Measurements from ENCODE around the gene CYP4F8.
A peak's percentile ranks its signal among the peaks of the same experiment; 100 is the strongest.

The CYP4F8 gene

DNA sequence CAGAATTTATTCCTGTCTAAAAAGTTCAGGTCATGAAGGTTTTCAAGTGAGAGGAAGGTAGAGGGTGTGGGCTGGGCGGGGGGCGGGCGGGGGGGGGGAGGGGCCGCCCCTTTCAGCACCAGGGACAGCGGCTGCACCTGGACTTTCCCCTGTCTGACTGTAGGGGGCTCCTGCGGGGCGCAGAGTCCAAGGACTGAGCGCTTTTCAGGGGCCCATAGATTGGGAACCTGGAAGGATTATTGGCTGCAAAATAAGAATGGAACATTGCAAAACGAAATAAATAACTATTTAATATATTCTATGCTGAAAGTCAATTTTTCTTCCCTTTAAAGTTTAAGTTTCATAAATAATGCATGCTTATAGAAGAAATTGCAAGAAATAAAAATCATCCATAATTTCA is 16.8 kb downstream of the CYP4F8 start:
- H3K4me3 ChIP-seq (ENCODE audit: low read depth, low read length): no peak overlapping the region
- no peak overlapping the region for H2AK5ac ChIP-seq (ENCODE audit: low read length)
- H3K23ac ChIP-seq (ENCODE audit: low read length): no peak overlapping the region
- H2AFZ ChIP-seq (ENCODE audit: insufficient read depth, low read length, poor library complexity): no peak overlapping the region
- no peak overlapping the region for H2BK120ac ChIP-seq (ENCODE audit: insufficient read depth, low read length, poor library complexity)
- H3K4ac ChIP-seq (ENCODE audit: low read depth, low read length): no peak overlapping the region
- no peak overlapping the region for H3K4me2 ChIP-seq (ENCODE audit: low read length)
- no peaks in the 10 kb centered on the region for H3K79me2 ChIP-seq (ENCODE audit: control insufficient read depth, insufficient read depth, low read length, poor library complexity)
- no peak overlapping the region for H4K91ac ChIP-seq (ENCODE audit: low read depth, low read length)
- no peak overlapping the region for H3K27ac ChIP-seq (ENCODE audit: low read depth, low read length)
- no peak overlapping the region for H3K18ac ChIP-seq (ENCODE audit: low read length)
- H3K27me3 ChIP-seq (ENCODE audit: insufficient read depth, low read length): no peaks in the 10 kb centered on the region
- no peak overlapping the region for H2BK12ac ChIP-seq (ENCODE audit: low read length)
- no peak overlapping the region for H3K14ac ChIP-seq (ENCODE audit: low read length)
- H4K12ac ChIP-seq (ENCODE audit: low read depth, low read length): no peak overlapping the region
- H3K9ac ChIP-seq (ENCODE audit: low read length): no peak overlapping the region
- peak in 1 of 2 donors; percentile 26 for DNase-seq
- peaks cover 24% of the 10 kb centered on the region for H3K9me3 ChIP-seq (ENCODE audit: insufficient read depth, low read depth, low read length)
- H2BK5ac ChIP-seq (ENCODE audit: low read depth, low read length, poor library complexity): no peak overlapping the region
- H4K8ac ChIP-seq (ENCODE audit: low read depth, low read length): no peak overlapping the region
- H3K36me3 ChIP-seq (ENCODE audit: control insufficient read depth in 1 of 2, insufficient read depth in 2 of 2, low read length in 2 of 2): no peaks in the 10 kb centered on the region
- no peaks in the 10 kb centered on the region for H3K79me1 ChIP-seq (ENCODE audit: low read length)
- no peaks in the 10 kb centered on the region for H3K4me1 ChIP-seq (ENCODE audit: control insufficient read depth in 1 of 2, insufficient read depth in 2 of 2, low read length in 2 of 2)
- WGBS (ENCODE audit: extremely low coverage, insufficient coverage, insufficient read length): no CpG with 5 or more reads among the region's 9 CpGs

DNA sequence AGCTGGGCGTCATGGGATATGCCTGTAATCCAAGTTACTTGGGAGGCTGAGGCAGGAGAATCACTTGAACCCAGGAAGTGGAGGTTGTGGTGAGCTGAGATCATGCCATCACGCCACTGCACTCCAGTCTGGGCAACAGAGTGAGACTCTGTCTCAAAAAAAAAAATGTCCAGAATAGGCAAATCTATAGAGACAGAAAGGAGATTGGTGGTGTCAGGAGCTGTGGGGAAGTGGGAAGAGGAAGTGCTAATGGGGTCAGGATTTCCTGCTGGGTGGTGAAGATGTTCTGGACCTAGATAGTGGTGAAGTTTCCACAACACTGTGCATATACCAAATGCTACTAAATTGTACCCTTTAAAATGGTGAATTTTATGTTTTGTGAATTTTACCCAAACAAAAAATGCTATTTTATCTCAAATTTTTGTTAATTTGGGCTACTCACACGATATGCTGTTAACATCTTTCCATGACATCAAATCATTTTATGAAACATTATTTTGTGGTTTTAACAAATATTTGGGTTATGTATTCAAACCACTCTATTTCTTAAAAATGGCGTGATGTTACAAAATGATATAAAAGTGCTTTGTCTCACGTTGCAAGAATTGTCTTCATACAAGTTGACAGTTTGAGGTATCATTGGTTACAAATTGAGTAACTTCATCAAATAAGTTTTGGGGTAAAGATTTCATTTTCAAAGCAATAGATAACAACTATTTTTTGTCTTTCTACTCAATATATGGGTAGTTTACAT is 18.2 kb downstream of the CYP4F8 start:
- Histone ChIP-seq H3K14ac (ENCODE audit: low read length) (no peak overlapping the region), H3K23ac (ENCODE audit: low read length) (no peak overlapping the region), H3K4me3 (ENCODE audit: low read depth, low read length) (no peak overlapping the region), H3K9me3 (ENCODE audit: insufficient read depth, low read depth, low read length) (peaks cover 25% of the 10 kb centered on the region), H2BK120ac (ENCODE audit: insufficient read depth, low read length, poor library complexity) (no peak overlapping the region), H3K27ac (ENCODE audit: low read depth, low read length) (no peak overlapping the region), H2AFZ (ENCODE audit: insufficient read depth, low read length, poor library complexity) (no peak overlapping the region), H4K91ac (ENCODE audit: low read depth, low read length) (no peak overlapping the region), H3K18ac (ENCODE audit: low read length) (no peak overlapping the region), H3K4ac (ENCODE audit: low read depth, low read length) (no peak overlapping the region), H3K79me1 (ENCODE audit: low read length) (no peaks in the 10 kb centered on the region), H3K79me2 (ENCODE audit: control insufficient read depth, insufficient read depth, low read length, poor library complexity) (no peaks in the 10 kb centered on the region), H4K12ac (ENCODE audit: low read depth, low read length) (no peak overlapping the region), H3K4me1 (ENCODE audit: control insufficient read depth in 1 of 2, insufficient read depth in 2 of 2, low read length in 2 of 2) (no peaks in the 10 kb centered on the region), H2BK12ac (ENCODE audit: low read length) (no peak overlapping the region), H2AK5ac (ENCODE audit: low read length) (no peak overlapping the region), H2BK5ac (ENCODE audit: low read depth, low read length, poor library complexity) (no peak overlapping the region), H3K9ac (ENCODE audit: low read length) (no peak overlapping the region), H3K4me2 (ENCODE audit: low read length) (no peak overlapping the region), H4K8ac (ENCODE audit: low read depth, low read length) (no peak overlapping the region), H3K27me3 (ENCODE audit: insufficient read depth, low read length) (no peaks in the 10 kb centered on the region), H3K36me3 (ENCODE audit: control insufficient read depth in 1 of 2, insufficient read depth in 2 of 2, low read length in 2 of 2) (no peaks in the 10 kb centered on the region)
- WGBS (ENCODE audit: extremely low coverage, insufficient coverage, insufficient read length): no CpG with 5 or more reads among the region's 5 CpGs
- DNase-seq: no peak

DNA sequence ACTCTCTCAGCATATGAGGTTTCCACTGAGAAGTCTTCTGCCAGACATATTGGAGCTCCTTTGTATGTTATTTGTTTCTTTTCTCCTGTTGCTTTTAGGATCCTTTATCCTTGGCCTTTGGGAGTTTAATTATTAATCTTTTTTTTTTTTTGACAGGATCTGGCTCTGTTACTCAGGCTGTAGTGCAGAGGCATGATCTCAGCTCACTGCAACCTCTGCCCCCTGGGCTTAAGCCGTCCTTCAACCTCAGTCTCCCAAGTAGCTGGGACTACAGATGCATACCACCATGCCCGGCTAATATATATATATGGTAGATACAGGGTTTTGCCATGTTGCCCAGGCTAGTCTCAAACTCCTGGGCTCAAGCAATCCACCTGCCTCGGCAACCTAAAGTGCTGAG is 19.1 kb downstream of the CYP4F8 start:
- Histone ChIP-seq H3K9ac (ENCODE audit: low read length) (no peak overlapping the region), H2AK5ac (ENCODE audit: low read length) (no peak overlapping the region), H2AFZ (ENCODE audit: insufficient read depth, low read length, poor library complexity) (no peak overlapping the region), H2BK5ac (ENCODE audit: low read depth, low read length, poor library complexity) (no peak overlapping the region), H3K18ac (ENCODE audit: low read length) (no peak overlapping the region), H3K9me3 (ENCODE audit: insufficient read depth, low read depth, low read length) (peaks cover 19% of the 10 kb centered on the region), H3K4me1 (ENCODE audit: control insufficient read depth in 1 of 2, insufficient read depth in 2 of 2, low read length in 2 of 2) (no peaks in the 10 kb centered on the region), H4K91ac (ENCODE audit: low read depth, low read length) (no peak overlapping the region), H3K14ac (ENCODE audit: low read length) (no peak overlapping the region), H3K4me3 (ENCODE audit: low read depth, low read length) (no peak overlapping the region), H2BK12ac (ENCODE audit: low read length) (no peak overlapping the region), H3K79me2 (ENCODE audit: control insufficient read depth, insufficient read depth, low read length, poor library complexity) (no peaks in the 10 kb centered on the region), H2BK120ac (ENCODE audit: insufficient read depth, low read length, poor library complexity) (no peak overlapping the region), H4K8ac (ENCODE audit: low read depth, low read length) (no peak overlapping the region), H3K23ac (ENCODE audit: low read length) (no peak overlapping the region), H3K4ac (ENCODE audit: low read depth, low read length) (no peak overlapping the region), H3K79me1 (ENCODE audit: low read length) (no peaks in the 10 kb centered on the region), H3K27ac (ENCODE audit: low read depth, low read length) (no peak overlapping the region), H3K27me3 (ENCODE audit: insufficient read depth, low read length) (no peaks in the 10 kb centered on the region), H3K4me2 (ENCODE audit: low read length) (no peak overlapping the region), H3K36me3 (ENCODE audit: control insufficient read depth in 1 of 2, insufficient read depth in 2 of 2, low read length in 2 of 2) (no peaks in the 10 kb centered on the region), H4K12ac (ENCODE audit: low read depth, low read length) (no peak overlapping the region)
- WGBS (ENCODE audit: extremely low coverage, insufficient coverage, insufficient read length): no CpG with 5 or more reads among the region's 3 CpGs
- DNase-seq: no peak

DNA sequence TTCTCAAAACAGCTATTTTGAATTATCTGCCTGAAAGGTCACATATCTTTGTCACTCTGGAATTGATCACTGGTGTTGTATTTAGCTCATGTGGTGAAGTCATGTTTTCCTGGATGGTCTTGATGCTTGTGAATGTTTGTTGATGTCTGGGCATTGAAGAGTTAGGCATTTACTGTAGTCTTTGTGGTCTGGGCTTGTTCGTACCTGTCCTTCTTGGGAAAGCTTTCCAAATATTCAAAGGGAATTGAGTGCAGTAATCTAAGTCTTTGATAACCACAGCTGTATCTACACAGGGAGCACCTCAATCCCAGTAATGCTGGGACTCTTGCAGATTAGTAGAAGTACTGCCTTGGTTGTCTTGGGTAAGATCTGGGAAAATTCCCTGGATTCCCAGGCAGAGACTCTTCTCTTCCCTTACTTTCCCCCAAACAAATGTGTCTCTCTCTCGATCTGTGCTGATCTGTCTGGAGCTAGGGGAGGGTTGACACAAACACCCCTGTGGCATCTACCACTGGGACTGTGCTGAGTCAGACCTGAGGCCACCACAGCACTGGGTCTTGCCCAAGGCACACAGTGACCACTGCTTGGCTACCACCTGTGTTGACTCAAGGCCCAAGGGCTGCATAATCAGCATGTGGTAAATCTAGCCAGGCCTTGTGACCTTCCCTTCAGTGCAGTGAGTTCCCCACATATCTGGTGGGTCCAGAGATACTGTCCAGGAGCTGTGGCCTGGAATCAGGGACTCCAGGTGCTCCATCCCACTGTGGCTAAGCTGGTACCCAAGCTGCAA is 20.2 kb downstream of the CYP4F8 start:
- H3K4ac ChIP-seq (ENCODE audit: low read depth, low read length): no peak overlapping the region
- peaks cover 27% of the 10 kb centered on the region for H3K9me3 ChIP-seq (ENCODE audit: insufficient read depth, low read depth, low read length)
- H2AFZ ChIP-seq (ENCODE audit: insufficient read depth, low read length, poor library complexity): no peak overlapping the region
- no peaks in the 10 kb centered on the region for H3K27me3 ChIP-seq (ENCODE audit: insufficient read depth, low read length)
- no peak overlapping the region for H3K23ac ChIP-seq (ENCODE audit: low read length)
- H3K36me3 ChIP-seq (ENCODE audit: control insufficient read depth in 1 of 2, insufficient read depth in 2 of 2, low read length in 2 of 2): no peaks in the 10 kb centered on the region
- no peak overlapping the region for H2BK120ac ChIP-seq (ENCODE audit: insufficient read depth, low read length, poor library complexity)
- no CpG with 5 or more reads among the region's 2 CpGs for WGBS (ENCODE audit: extremely low coverage, insufficient coverage, insufficient read length)
- no peak overlapping the region for H3K4me2 ChIP-seq (ENCODE audit: low read length)
- H2AK5ac ChIP-seq (ENCODE audit: low read length): no peak overlapping the region
- H2BK5ac ChIP-seq (ENCODE audit: low read depth, low read length, poor library complexity): no peak overlapping the region
- H3K4me3 ChIP-seq (ENCODE audit: low read depth, low read length): no peak overlapping the region
- H2BK12ac ChIP-seq (ENCODE audit: low read length): no peak overlapping the region
- H3K18ac ChIP-seq (ENCODE audit: low read length): no peak overlapping the region
- H3K14ac ChIP-seq (ENCODE audit: low read length): no peak overlapping the region
- no peak overlapping the region for H3K27ac ChIP-seq (ENCODE audit: low read depth, low read length)
- H4K8ac ChIP-seq (ENCODE audit: low read depth, low read length): no peak overlapping the region
- no peaks in the 10 kb centered on the region for H3K79me2 ChIP-seq (ENCODE audit: control insufficient read depth, insufficient read depth, low read length, poor library complexity)
- DNase-seq: no peak
- H3K4me1 ChIP-seq (ENCODE audit: control insufficient read depth in 1 of 2, insufficient read depth in 2 of 2, low read length in 2 of 2): no peaks in the 10 kb centered on the region
- no peaks in the 10 kb centered on the region for H3K79me1 ChIP-seq (ENCODE audit: low read length)
- no peak overlapping the region for H4K12ac ChIP-seq (ENCODE audit: low read depth, low read length)
- no peak overlapping the region for H4K91ac ChIP-seq (ENCODE audit: low read depth, low read length)
- no peak overlapping the region for H3K9ac ChIP-seq (ENCODE audit: low read length)
